ENCODE data around the gene EZH2.
A peak's percentile ranks its signal among the peaks of the same experiment; 100 is the strongest.

- TF ChIP-seq MAX (IDR thresholded peaks at IDR 0.05) (no peak), CTCF (IDR thresholded peaks at IDR 0.05; ENCODE audit: low read depth, low read length, missing input control) (no peak), ZBTB33 (IDR thresholded peaks at IDR 0.05) (no peak), FOXA1 (IDR thresholded peaks at IDR 0.05) (no peak), TAF1 (conservative IDR thresholded peaks at IDR 0.05) (no peak), YY1 (IDR thresholded peaks at IDR 0.05) (peak; percentile 14), SP1 (IDR thresholded peaks at IDR 0.05) (no peak), JUND (IDR thresholded peaks at IDR 0.05) (no peak)
Measured at GRCh38 chr7:148882841-148883265, 1.2 kb downstream of the EZH2 start.

Measured in liver (tissue), 3 donors.